GM21786 (cell line): Measurements from ENCODE around the gene GRIA1.
A peak's percentile ranks its signal among the peaks of the same experiment; 100 is the strongest.

Experiments used
- ATAC-seq: cut with Tn5 transposase; IDR thresholded peaks from one replicate; pipeline ENCODE4 v1.9.1; 2021; ENCODE audit not compliant: unreplicated experiment

Gene GRIA1

DNA sequence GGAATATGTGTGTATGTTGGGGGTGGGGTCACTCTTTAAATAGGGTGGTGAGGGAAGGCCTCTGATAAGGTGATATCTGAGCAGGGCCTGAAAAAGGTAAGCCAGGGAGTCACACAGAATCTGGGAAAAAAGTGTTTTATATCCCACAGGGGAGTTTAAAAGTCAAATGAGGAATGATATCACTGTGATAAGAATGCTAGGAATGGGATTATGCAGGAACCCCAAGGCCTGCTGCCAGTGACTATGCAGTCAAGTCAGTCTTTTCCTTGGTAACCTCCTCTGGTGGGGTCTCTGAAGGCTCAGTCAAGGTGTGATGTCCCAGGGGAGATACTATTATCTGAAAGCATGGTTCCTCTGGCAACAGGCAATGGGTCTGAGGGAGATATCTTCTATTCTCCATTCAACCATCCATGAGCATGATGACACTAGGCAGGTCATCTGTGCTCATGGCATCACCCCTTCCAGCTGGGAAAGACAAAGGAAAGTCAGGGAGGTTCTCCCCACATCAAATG, 53.5 kb downstream of the GRIA1 start:
- ATAC-seq = no peak

DNA sequence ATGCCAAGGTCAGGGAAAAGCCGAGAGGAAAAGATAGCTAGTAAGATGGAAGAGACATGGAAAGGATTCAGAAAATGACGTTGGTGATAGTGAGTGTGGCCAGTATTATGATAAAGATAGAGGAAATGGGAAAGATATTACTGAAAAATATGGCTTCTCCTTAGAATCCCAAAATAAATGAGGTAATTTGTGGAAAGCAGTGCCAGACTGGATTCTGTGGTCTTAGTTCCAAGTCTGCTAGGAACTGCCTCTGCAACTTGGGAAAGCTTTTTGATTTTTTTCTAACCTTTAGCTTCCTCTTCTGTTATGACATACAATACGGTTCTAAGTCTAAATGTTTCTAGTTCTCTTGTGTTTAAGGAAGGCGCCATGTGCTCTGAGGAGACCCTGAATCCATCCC, 54.2 kb downstream of the GRIA1 start:
- no peak for ATAC-seq

DNA sequence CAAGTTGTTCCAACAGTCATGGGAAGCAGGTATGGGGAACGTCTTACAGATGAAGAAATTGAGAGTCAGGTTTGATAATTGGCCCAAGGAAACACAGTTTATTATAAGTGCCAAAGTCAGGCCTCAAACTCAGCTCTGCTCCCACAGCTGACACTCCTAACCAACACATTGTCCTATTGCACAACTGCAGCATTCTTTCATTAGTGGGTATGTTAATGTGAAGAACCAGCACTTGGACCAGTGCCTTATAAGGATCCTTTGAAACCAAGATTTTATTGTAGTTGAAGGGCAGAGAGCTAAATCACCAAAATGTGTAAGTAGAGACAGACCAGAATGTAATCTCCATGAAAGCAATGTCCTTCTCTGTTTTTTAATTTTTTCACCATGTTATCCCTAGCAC, 56.1 kb downstream of the GRIA1 start:
- no peak for ATAC-seq

DNA sequence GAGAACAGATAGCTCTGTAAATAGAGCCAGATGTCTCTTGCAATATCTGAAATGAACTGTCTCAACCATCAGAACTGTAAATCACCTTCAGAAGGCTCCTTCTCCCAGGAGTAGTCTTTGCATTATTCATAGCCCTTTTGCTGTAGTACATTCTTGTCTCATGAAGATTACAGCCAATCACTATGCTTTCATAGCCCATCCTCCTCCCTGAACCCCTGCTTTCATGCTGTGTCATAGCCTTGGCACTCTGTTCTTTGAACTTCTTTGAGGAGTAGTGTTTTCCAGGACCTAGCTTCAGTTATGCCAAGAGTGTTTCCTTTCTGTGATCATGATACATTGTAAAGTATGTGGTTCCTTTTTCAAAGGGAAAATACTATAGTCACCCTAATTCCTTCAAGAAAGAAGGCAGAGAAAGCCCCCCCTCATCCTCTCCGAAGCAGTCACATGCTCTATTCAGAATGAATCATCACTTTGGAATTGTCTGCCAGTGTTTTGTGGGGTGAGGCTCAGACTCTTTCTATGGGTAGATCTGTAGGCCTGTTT, 61.1 kb downstream of the GRIA1 start:
- ATAC-seq = no peak

DNA sequence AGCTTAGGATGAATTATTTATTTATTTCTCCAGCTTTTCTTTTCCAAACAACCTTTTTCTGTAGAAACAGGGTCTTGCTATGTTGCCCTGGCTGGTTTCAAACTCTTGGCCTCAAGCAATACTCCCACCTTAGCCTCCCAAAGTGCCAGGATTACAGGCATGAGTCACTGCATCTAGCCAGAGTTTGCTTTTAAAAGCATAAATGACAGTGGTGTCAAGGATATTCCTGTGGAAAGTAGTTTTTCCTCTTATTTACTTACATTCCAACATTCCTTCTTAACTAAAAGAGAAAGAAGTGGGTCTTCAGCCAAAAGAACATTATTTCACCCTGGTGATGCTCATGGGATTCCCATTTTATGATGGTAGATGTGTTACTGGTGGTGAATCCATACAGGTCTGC, 62.4 kb downstream of the GRIA1 start:
- no peak for ATAC-seq

DNA sequence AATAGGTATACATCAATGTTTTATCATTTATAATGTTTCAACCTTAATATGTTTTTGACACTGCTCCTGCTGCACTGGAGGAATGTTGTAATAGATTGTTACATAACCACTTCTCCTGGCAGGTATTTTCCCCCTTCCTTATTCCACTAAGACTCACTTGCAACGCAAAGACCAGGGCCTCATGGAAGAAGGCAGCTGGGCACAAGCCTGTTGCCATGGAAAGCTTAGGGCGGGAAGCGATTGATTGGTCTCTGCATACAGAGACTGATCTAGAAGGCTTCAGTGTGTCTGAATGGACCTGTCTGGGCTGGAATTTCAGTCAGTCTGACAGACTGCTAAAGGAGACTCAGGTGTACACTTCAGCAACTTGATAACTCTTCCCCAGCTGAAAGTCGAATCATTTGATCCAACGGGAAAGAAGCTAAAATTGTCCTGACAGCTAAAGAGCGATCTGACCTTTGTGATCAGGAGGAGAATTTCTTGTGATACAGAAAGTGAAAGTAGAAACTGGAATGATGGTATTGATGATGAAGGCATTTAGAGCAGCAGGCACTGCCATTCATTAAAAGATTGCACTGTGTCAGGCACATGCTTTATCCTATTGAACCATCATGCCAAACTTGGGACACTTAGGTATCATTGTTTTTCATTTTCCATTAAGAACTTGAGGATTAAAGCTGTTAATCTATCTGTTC, 65.1 kb downstream of the GRIA1 start:
- ATAC-seq = no peak

DNA sequence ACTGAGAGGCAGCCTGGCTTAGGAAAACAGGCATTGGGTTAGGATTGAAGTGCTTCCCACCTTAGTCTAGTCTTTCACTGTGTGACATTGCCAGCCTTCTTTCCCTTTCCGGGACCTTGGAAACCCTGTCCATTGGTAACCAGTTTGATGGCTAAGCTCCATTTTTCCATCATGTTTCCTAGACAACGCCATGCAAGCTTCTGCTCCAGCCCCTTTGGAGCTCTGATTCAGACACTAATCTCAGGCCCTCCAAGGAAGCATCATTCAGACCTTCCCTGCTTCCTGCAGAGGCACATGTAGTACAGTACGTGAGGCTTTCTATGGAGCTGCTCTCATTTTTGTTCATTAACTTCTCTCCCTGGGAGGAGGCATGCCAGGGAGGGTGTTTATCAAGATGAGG, 68.5 kb downstream of the GRIA1 start:
- no peak for ATAC-seq

DNA sequence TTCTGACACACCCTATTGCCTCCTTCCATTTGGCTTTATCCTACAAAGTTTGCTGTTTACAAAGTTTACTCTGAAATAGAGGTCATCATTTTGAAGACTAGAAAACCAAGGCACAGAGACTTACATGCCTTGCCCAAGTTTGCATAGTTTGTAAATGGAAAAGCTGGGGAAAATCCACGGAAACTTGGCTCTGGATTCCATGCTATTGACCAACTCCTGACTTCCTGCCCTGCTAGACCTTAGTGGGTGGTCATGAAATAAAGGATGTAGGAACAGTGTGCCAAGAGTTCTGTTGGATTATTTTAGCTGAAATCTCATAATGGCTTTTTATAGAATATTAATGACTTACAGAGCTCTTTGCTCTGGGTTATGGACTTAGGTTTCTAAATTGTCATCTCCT, 69.5 kb downstream of the GRIA1 start:
- no peak for ATAC-seq

DNA sequence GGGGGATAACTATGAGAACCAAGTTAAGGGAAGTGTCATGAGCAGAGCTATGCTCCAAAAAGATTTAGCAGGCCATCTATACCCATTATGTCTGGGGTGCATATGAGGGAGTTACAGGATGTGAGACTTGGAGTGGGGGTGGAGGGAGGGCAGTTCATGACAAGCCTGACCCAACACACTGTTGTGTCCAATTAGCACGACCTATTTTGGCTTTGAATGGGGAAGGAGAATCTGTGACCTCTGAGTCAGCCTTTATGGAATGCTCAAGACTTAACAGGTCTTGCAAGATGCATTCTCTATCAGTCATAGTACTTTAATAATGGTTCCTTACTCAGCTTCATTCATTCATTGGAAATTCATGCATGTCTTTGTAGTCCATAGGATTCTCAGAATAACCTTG, 71.7 kb downstream of the GRIA1 start:
- ATAC-seq = no peak

DNA sequence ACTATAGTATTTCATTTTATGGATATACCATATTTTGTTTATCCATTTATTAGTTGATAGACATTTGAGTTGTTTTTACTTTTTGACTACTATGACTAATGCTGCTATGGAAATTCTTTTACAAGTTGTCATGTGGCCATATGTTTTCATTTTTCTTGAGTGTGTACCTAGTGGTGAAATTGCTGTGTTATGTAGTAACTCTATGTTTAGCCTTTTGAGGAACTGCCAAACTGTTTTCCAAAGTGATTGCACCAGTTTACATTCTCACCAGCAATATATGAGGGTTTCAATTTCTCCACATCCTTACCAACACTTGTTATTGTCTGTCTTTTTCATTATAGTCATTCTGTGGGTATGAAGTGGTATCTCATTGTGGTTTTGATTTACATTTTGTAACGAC, 75.4 kb downstream of the GRIA1 start:
- no peak for ATAC-seq

DNA sequence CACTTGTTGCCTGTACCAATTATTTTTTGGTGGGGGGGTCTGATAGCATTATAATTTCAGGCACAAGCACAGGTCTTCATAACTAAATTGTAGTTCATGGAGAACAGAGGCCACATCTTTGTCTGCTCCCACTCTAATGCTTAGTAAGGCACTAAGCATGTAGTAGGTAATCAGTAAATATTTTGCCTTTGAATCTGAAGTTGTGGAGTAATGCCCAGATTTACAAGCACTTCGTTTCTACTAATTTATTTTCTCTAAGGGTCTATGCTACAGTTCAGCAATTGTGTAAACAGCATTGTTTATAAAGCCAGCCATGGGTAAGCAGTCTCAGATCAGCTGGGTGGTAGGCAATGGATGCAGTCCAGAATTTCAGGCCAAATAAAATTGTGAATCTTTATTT, 78.6 kb downstream of the GRIA1 start:
- ATAC-seq = no peak

DNA sequence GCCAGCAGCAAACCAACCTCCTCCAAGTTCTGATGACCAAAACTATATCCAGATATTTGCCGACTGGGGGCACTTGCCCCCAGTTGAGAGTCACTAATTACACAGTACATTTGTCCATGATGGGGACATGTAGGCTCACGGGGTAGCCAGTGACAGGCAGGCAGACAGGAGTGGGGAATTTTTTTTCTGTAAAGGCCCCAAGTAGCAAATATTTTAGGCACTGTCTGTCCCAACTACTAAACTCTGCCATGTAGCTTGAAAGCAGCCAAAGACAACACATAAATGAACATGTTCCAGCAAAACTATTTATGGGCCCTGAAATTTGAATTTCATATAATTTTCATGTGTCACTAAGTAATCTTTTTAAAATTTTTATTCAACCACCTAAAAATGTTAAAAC, 80.7 kb downstream of the GRIA1 start:
- no peak for ATAC-seq

DNA sequence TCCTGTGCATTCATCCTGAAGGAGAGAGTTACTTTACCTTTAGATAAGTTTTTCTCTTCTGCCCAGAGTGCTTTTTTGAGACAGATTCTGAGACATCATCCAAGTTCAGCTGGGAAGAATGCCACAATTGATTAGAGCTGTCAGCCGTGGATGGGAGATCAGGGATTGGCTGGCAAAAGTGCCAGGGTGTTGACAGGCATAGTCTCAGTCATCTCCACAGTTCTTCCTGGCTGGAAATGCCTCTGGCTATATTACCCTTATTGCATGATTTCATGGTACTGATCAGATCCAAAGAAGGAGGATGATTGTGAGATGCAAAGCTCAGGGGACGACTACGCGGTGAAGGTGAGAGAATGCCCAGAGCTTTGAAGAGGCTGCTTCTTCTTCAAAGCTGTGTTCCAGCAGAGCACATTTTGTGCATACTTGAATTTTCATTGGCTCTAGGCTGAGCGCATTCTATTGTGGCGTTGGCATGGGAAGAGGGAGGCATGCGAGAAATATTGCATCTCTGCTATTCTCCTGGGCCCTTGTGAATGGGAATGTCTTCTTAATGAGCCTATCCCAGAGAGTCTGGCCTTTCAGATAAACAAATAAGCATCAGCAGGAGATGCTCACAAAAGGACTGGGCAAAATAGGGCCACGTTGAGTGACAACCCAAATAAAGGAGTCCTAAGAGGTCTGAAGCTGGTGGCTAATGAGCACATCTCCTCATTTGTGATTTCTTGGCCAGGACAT, 82.1 kb downstream of the GRIA1 start:
- no peak for ATAC-seq

DNA sequence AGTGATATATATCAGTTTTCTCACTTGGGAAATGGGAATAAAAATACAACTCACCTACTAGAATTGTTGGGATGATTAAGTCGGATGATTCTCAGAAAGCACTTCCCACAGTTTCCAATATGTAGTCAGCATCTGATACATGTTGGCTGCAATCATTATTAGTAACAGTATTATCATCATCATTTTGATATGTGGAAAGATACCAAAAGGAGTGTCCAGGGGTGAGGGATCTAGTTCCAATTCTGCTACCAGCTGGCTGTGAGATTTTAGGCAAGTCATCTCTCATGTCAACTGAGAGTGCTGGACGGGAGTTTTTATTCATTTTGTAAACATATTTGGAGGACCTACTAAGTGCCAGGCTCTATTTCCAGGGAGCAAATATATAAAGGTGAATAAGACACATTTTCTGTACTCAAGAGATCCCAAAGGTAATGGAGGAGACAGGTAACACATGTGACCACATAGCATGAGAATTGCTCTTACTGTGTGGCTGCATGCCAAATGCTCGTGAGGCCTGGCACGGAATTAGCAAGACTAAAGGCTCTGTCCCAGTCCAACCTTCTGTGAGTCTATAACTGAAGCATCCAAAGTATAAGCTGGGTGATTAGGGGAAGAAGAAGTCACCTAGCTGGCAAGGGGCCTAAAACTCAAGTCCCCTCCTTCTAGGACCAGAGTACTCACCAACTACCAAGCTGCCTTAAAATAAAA, 83.0 kb downstream of the GRIA1 start:
- ATAC-seq = no peak

DNA sequence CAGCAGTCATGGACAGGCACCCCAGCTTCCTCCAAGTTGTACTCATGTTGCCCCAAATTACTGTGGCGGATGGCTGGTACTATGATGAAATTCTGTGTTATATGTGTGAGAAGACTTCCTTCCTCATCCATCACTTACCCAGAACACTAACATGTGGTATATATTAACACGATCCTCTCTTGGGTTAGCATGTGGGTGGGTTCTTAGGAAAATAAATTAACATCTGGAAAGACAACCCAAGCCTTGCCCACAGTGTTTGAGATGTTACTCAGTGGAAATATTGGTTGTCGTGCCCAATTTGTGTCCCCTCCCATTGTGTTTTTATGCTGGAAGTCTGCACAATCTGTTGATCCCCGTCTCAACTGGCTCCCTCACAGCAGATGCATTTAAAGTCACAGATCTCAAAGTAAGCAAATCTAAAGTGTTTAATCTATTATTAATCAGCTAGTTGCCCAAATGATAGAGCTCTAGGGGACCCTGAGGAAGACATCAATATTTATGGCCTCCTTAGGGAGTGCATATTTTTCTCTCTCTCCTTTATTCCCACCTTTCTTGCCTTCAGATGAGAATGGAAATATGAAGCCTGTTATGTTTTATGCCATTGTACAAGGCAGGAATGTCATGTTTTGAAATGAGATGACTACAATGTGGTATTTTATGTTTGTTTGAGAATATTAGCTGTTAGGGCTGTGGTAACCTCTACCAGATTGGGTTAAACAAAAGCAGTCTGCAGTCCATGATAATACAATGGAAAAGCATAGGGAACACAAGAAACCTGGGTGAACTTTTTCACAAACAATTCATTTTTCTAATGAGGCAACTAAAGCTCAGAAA, 93.9 kb downstream of the GRIA1 start:
- no peak for ATAC-seq

DNA sequence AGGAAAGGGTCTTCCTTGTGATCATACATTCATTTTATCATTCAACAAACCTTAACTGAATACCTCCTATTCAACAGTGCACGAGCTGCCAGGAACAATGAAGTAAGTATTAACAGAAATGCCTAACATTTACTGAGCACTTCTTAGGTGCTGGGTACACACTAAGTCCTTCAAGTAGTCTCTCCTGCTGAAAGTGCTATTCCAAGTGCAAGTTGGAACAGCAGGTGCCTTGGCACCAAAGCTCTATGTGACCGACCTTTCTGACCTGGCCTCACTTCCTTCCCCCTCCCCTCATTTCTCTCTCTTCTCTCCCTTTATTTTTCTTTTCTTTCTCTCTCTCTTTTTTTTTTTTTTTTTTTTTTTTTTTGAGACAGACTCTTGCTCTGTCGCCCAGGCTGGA, 94.5 kb downstream of the GRIA1 start:
- no peak for ATAC-seq

DNA sequence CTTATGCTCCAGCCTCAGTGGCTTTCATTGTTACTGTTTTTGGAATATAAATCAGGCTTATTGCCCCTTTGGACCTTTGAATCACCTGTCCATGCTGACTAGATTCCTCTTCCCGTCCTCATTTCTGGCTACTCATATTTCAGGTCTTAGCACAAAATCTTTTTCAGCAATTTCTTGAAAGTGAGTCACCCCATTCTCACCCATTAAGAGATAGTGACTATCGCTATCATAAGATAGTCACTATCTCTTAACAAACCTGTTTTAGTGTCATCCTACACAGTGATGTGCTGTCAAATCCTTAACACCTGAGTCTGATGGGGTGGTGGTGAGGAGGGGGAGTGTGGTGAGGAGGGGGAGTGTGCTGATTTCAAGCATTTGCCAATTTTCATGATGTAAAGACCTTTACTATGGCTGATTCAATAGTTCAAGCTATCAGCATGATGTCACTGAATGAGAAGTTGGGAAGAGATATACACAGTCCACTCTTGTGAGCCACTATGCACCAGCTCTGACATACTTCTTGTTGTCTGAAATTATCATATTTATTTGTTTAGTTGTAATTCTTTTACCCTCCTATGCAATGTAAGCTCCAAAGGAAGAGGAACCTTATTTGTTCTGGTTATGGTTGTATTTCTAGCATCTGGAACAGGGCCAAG, 95.3 kb downstream of the GRIA1 start:
- ATAC-seq = no peak

DNA sequence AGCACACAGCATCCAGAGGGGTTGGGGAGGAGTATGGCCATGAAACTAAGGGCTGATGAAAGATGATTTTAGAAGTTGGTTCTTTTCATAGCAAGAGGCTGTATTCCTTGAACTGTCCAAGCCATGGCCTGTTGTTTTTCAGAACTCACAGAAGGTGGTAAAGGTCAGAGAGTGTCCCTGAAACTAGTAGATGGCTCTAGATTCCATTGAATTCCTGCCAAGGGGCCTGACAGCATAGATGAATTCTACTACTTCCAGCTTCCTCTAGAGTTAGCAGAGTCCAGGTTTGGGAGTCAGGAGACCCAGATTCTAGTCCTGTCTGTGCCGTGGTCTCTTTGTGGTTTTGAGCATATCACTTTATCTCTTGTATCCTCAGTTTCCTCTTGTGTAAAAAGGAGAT, 101.6 kb downstream of the GRIA1 start:
- no peak for ATAC-seq

DNA sequence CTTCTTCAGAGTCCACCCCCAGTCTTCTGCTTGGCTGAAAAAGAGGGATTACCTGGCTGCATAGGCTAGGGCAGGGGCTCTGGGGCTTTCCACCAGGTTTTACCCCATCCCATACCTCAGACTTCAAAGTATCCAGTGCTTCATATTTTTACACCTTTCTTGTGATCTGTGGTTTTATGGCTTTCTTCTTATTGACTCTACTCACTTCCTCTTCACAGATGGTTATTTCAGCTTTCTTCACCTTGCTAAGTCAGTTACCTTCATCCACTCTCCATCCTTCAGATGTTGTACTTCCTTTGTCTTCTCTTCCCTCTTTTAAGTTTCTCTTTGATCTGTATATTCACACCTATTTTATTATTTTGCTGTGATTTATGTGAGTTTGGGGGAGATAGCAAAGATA, 104.3 kb downstream of the GRIA1 start:
- peak; percentile 50 for ATAC-seq

DNA sequence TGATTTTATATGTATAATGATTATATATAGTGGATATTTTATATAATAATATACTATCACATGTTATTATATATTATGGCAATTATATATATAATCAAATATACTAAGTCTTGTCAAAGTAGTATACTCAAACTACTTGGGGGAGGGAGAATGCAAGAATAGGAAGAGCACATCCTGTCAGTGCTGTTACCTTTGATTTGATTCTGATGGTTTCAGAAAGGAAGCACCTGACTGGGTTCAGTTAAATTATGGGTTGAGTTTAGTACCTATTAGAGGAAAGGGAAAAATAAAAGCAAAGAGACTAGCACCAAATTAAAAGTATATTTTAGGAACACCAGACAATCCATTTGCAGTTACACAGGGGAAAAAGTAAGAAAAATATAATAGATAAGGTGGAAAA, 107.6 kb downstream of the GRIA1 start:
- ATAC-seq = peak; percentile 52
